ENCODE measurements around the gene FYN.

The FYN gene

GRCh38 chr6:111666847-111667246, 206.4 kb downstream of the FYN start:
- Histone ChIP-seq H3K9me3 (ENCODE audit: control insufficient read depth, insufficient read depth, low read length) (no peaks in the 10 kb centered on the region), H3K4me1 (ENCODE audit: insufficient read depth, low read length) (peaks cover 30% of the 10 kb centered on the region), H3K36me3 (ENCODE audit: insufficient read depth, low read length) (no peaks in the 10 kb centered on the region), H3K9ac (ENCODE audit: low read depth, low read length) (no peak overlapping the region)

GRCh38 chr6:111664565-111665030, 208.7 kb downstream of the FYN start:
- H3K9ac ChIP-seq (ENCODE audit: low read depth, low read length) = no peak overlapping the region
- H3K36me3 ChIP-seq (ENCODE audit: insufficient read depth, low read length) = no peaks in the 10 kb centered on the region
- peaks cover 38% of the 10 kb centered on the region for H3K4me1 ChIP-seq (ENCODE audit: insufficient read depth, low read length)
- H3K9me3 ChIP-seq (ENCODE audit: control insufficient read depth, insufficient read depth, low read length) = no peaks in the 10 kb centered on the region

GRCh38 chr6:111663692-111664564, 209.3 kb downstream of the FYN start:
- Histone ChIP-seq H3K36me3 (ENCODE audit: insufficient read depth, low read length) (no peaks in the 10 kb centered on the region), H3K9ac (ENCODE audit: low read depth, low read length) (no peak overlapping the region), H3K9me3 (ENCODE audit: control insufficient read depth, insufficient read depth, low read length) (no peaks in the 10 kb centered on the region), H3K4me1 (ENCODE audit: insufficient read depth, low read length) (peaks cover 38% of the 10 kb centered on the region)

- Histone ChIP-seq H3K9ac (ENCODE audit: low read depth, low read length) (no peak overlapping the region), H3K36me3 (ENCODE audit: insufficient read depth, low read length) (no peaks in the 10 kb centered on the region), H3K9me3 (ENCODE audit: control insufficient read depth, insufficient read depth, low read length) (no peaks in the 10 kb centered on the region), H3K4me1 (ENCODE audit: insufficient read depth, low read length) (peaks cover 38% of the 10 kb centered on the region)
These were observed 210.3 kb downstream of the FYN start for GRCh38 chr6:111662794-111663593.

GRCh38 chr6:111662072-111662793, 211.0 kb downstream of the FYN start:
- Histone ChIP-seq H3K9me3 (ENCODE audit: control insufficient read depth, insufficient read depth, low read length) (no peaks in the 10 kb centered on the region), H3K4me1 (ENCODE audit: insufficient read depth, low read length) (peaks cover 35% of the 10 kb centered on the region), H3K36me3 (ENCODE audit: insufficient read depth, low read length) (no peaks in the 10 kb centered on the region), H3K9ac (ENCODE audit: low read depth, low read length) (no peak overlapping the region; the same call in 1 of the 2 replicates)

- H3K36me3 ChIP-seq (ENCODE audit: insufficient read depth, low read length) = no peaks in the 10 kb centered on the region
- H3K9ac ChIP-seq (ENCODE audit: low read depth, low read length) = peak overlapping the region; percentile 28; the same call in 1 of the 2 replicates
- H3K4me1 ChIP-seq (ENCODE audit: insufficient read depth, low read length) = peaks cover 35% of the 10 kb centered on the region
- no peaks in the 10 kb centered on the region for H3K9me3 ChIP-seq (ENCODE audit: control insufficient read depth, insufficient read depth, low read length)
These were observed 211.7 kb downstream of the FYN start for GRCh38 chr6:111661541-111662061.

- Histone ChIP-seq H3K36me3 (ENCODE audit: insufficient read depth, low read length) (no peaks in the 10 kb centered on the region), H3K9me3 (ENCODE audit: control insufficient read depth, insufficient read depth, low read length) (no peaks in the 10 kb centered on the region), H3K9ac (ENCODE audit: low read depth, low read length) (no peak overlapping the region), H3K4me1 (ENCODE audit: insufficient read depth, low read length) (peaks cover 35% of the 10 kb centered on the region)
These were observed 212.7 kb downstream of the FYN start for GRCh38 chr6:111660531-111660930.

- no peaks in the 10 kb centered on the region for H3K36me3 ChIP-seq (ENCODE audit: insufficient read depth, low read length)
- H3K9ac ChIP-seq (ENCODE audit: low read depth, low read length) = no peak overlapping the region
- peaks cover 32% of the 10 kb centered on the region for H3K4me1 ChIP-seq (ENCODE audit: insufficient read depth, low read length)
- H3K9me3 ChIP-seq (ENCODE audit: control insufficient read depth, insufficient read depth, low read length) = no peaks in the 10 kb centered on the region
These were observed 214.6 kb downstream of the FYN start for GRCh38 chr6:111658462-111659154.

GRCh38 chr6:111657146-111657545, 216.1 kb downstream of the FYN start:
- H3K9me3 ChIP-seq (ENCODE audit: control insufficient read depth, insufficient read depth, low read length) = no peaks in the 10 kb centered on the region
- no peak overlapping the region for H3K9ac ChIP-seq (ENCODE audit: low read depth, low read length)
- no peaks in the 10 kb centered on the region for H3K36me3 ChIP-seq (ENCODE audit: insufficient read depth, low read length)
- peaks cover 27% of the 10 kb centered on the region for H3K4me1 ChIP-seq (ENCODE audit: insufficient read depth, low read length)

- no peaks in the 10 kb centered on the region for H3K36me3 ChIP-seq (ENCODE audit: insufficient read depth, low read length)
- no peaks in the 10 kb centered on the region for H3K9me3 ChIP-seq (ENCODE audit: control insufficient read depth, insufficient read depth, low read length)
- no peak overlapping the region for H3K9ac ChIP-seq (ENCODE audit: low read depth, low read length)
- peaks cover 16% of the 10 kb centered on the region for H3K4me1 ChIP-seq (ENCODE audit: insufficient read depth, low read length)
These were observed 219.3 kb downstream of the FYN start for GRCh38 chr6:111653979-111654378.

- Histone ChIP-seq H3K4me1 (ENCODE audit: insufficient read depth, low read length) (peaks cover 16% of the 10 kb centered on the region), H3K36me3 (ENCODE audit: insufficient read depth, low read length) (no peaks in the 10 kb centered on the region), H3K9ac (ENCODE audit: low read depth, low read length) (no peak overlapping the region), H3K9me3 (ENCODE audit: control insufficient read depth, insufficient read depth, low read length) (no peaks in the 10 kb centered on the region)
These were observed 219.8 kb downstream of the FYN start for GRCh38 chr6:111653434-111653833.

- H3K36me3 ChIP-seq (ENCODE audit: insufficient read depth, low read length) = no peaks in the 10 kb centered on the region
- peaks cover 16% of the 10 kb centered on the region for H3K4me1 ChIP-seq (ENCODE audit: insufficient read depth, low read length)
- H3K9ac ChIP-seq (ENCODE audit: low read depth, low read length) = no peak overlapping the region
- H3K9me3 ChIP-seq (ENCODE audit: control insufficient read depth, insufficient read depth, low read length) = no peaks in the 10 kb centered on the region
These were observed 221.1 kb downstream of the FYN start for GRCh38 chr6:111652156-111652555.

- H3K9me3 ChIP-seq (ENCODE audit: control insufficient read depth, insufficient read depth, low read length) = no peaks in the 10 kb centered on the region
- H3K4me1 ChIP-seq (ENCODE audit: insufficient read depth, low read length) = peaks cover 16% of the 10 kb centered on the region
- no peak overlapping the region for H3K9ac ChIP-seq (ENCODE audit: low read depth, low read length)
- no peaks in the 10 kb centered on the region for H3K36me3 ChIP-seq (ENCODE audit: insufficient read depth, low read length)
These were observed 221.8 kb downstream of the FYN start for GRCh38 chr6:111651185-111652034.

All from ES-I3 (cell line).